ENCODE data around the gene ZNF189. TPM values are rescaled to one million over a fixed set of nuclear protein-coding genes. Genes with fewer than 3 reads are reported as not detected.

ZNF189 gene
- total RNA-seq, 1 experiment from 2014 or later: 15.8 TPM

DNA sequence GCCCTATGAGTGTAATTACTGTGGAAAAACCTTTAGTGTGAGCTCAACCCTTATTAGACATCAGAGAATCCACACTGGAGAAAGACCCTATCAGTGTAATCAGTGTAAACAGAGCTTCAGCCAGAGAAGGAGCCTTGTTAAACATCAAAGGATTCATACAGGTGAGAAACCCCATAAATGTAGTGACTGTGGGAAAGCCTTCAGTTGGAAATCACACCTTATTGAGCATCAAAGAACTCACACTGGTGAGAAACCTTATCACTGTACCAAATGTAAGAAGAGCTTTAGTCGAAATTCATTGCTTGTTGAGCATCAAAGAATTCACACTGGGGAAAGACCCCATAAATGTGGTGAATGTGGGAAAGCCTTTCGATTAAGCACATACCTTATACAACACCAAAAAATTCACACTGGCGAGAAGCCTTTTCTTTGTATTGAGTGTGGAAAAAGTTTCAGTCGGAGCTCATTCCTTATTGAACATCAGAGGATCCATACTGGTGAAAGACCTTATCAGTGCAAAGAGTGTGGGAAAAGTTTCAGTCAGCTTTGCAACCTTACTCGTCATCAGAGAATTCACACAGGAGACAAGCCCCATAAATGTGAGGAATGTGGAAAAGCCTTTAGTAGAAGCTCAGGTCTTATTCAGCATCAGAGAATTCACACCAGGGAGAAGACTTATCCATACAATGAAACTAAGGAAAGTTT lies 9.9 kb downstream of the ZNF189 start:
- H3K27ac ChIP-seq (ENCODE audit: insufficient read length, low read depth, low read length): no peak overlapping the region
- no peak overlapping the region for H2BK20ac ChIP-seq (ENCODE audit: low read depth, low read length, poor library complexity, severe bottlenecking)
- no peaks in the 10 kb centered on the region for H3K79me1 ChIP-seq (ENCODE audit: insufficient read depth, low read depth, low read length, poor library complexity, severe bottlenecking)
- Mint-ChIP-seq H3K4me1 (no peaks in the 10 kb centered on the region), H3K4me3 (no peak overlapping the region), H3K27ac (no peak overlapping the region), H3K27me3 (ENCODE audit: low read depth) (no peaks in the 10 kb centered on the region; the same call in none of the 2 replicates), H3K36me3 (ENCODE audit: insufficient read depth in 1 of 3, low read depth in 3 of 3) (peaks cover 76 to 88% (median 80%) of the 10 kb centered on the region in 3 experiments), H3K9me3 (peaks cover 76 to 80% of the 10 kb centered on the region in 2 experiments)
- no peaks in the 10 kb centered on the region for H3K27me3 ChIP-seq (ENCODE audit: insufficient read depth, low read length)
- H2AK5ac ChIP-seq (ENCODE audit: insufficient read length, low read length): no peak overlapping the region
- H2BK12ac ChIP-seq (ENCODE audit: insufficient read length, low read depth, low read length): no peak overlapping the region
- no peaks in the 10 kb centered on the region for H3K23me2 ChIP-seq (ENCODE audit: insufficient read length, low read depth, low read length, poor library complexity, severe bottlenecking)
- no peak overlapping the region for H4K91ac ChIP-seq (ENCODE audit: insufficient read length, low read depth, low read length)
- no peak overlapping the region for H3K18ac ChIP-seq (ENCODE audit: insufficient read length, low read depth, low read length)
- no peak overlapping the region for H3K9ac ChIP-seq (ENCODE audit: extremely low read depth, insufficient read length, low read length)
- no peaks in the 10 kb centered on the region for H3K4me1 ChIP-seq (ENCODE audit: insufficient read depth, low read length)
- H3K23ac ChIP-seq (ENCODE audit: insufficient read length, low read depth, low read length): no peak overlapping the region
- no peak overlapping the region for H3K56ac ChIP-seq (ENCODE audit: insufficient read length, low read depth, low read length)
- no peak overlapping the region for H3K4me2 ChIP-seq (ENCODE audit: insufficient read depth, insufficient read length, low read length)
- H4K20me1 ChIP-seq (ENCODE audit: control insufficient read depth, insufficient read depth, insufficient read length): no peaks in the 10 kb centered on the region
- TF ChIP-seq, protein P1, sequence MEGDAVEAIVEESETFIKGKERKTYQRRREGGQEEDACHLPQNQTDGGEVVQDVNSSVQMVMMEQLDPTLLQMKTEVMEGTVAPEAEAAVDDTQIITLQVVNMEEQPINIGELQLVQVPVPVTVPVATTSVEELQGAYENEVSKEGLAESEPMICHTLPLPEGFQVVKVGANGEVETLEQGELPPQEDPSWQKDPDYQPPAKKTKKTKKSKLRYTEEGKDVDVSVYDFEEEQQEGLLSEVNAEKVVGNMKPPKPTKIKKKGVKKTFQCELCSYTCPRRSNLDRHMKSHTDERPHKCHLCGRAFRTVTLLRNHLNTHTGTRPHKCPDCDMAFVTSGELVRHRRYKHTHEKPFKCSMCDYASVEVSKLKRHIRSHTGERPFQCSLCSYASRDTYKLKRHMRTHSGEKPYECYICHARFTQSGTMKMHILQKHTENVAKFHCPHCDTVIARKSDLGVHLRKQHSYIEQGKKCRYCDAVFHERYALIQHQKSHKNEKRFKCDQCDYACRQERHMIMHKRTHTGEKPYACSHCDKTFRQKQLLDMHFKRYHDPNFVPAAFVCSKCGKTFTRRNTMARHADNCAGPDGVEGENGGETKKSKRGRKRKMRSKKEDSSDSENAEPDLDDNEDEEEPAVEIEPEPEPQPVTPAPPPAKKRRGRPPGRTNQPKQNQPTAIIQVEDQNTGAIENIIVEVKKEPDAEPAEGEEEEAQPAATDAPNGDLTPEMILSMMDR (conservative IDR thresholded peaks at IDR 0.05): no peak
- peaks cover 44% of the 10 kb centered on the region for H3K9me3 ChIP-seq (ENCODE audit: control insufficient read depth, low read depth, low read length)
- no peak overlapping the region for H3K4ac ChIP-seq (ENCODE audit: low read depth, low read length)
- no peak overlapping the region for H2BK120ac ChIP-seq (ENCODE audit: low read depth, low read length, poor library complexity, severe bottlenecking)
- H3K79me2 ChIP-seq (ENCODE audit: insufficient read depth, low read length): no peaks in the 10 kb centered on the region
- no peak overlapping the region for H4K5ac ChIP-seq (ENCODE audit: insufficient read length, low read depth, low read length)
- H2BK15ac ChIP-seq (ENCODE audit: low read depth, low read length): no peak overlapping the region
- WGBS (ENCODE audit: extremely low coverage, insufficient read length, low lambda C conversion rate): no CpG with 5 or more reads among the region's 5 CpGs
- no peak overlapping the region for H3K14ac ChIP-seq (ENCODE audit: insufficient read depth, low read length)
- no peak overlapping the region for H2AFZ ChIP-seq (ENCODE audit: low read length)
- no peak for DNase-seq
- H3T11ph ChIP-seq (ENCODE audit: low read length): no peak overlapping the region
- no peak overlapping the region for H4K8ac ChIP-seq (replicated peaks; ENCODE audit: insufficient read length, low read depth, low read length)
- H2BK5ac ChIP-seq (ENCODE audit: insufficient read length, low read length): no peak overlapping the region
